GM21423 (cell line): ENCODE results near the gene NME3.
"Not testable (repeated sequence)": the region's sequence is repeated elsewhere in the genome, so short reads cannot be mapped to it uniquely, and the experiment has no call there.

Experiments
- ATAC-seq: cut with Tn5 transposase; IDR thresholded peaks from one replicate; pipeline ENCODE4 v1.9.1; 2021; ENCODE audit warnings: mild to moderate bottlenecking, moderate library complexity; ENCODE audit not compliant: unreplicated experiment

NME3 gene

DNA sequence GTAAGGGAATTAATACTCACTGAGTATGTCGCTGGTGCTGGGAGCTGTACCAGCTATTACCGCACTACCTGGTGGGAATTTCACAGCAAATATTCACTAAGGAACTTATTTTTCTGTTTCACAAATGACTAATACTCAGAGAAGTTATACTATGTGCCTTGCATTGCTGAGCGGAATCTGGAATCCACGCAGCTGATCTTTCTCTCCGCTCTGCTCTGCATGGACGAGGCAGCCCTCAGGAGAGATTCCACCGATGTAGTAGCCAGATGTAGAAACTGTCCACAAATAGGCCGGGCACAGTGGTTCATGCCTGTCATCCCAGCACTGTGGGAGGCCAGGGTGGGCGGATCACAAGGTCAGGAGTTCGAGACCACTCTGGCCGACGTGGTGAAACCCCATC is 17.1 kb downstream of the NME3 start:
- no peak for ATAC-seq

DNA sequence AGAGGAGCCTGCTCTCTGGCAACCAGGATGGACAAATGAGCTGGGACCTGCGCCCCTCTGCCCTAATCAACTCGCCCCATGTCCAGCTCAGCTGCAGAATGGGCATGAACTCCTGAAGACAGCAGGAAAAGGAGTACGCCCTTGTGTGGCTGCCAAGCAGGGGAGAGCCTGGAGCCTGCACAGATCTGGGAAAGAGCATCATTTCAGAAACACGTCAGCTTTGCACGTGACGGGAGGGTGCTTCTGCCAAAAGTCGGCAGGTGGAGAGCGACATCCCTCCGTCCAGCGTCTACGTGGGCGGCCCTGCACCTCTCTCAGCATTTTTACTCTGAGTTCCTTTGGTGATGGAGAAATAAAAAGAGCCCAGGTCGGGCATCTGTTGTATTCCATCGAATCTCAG is 18.5 kb downstream of the NME3 start:
- ATAC-seq = no peak

DNA sequence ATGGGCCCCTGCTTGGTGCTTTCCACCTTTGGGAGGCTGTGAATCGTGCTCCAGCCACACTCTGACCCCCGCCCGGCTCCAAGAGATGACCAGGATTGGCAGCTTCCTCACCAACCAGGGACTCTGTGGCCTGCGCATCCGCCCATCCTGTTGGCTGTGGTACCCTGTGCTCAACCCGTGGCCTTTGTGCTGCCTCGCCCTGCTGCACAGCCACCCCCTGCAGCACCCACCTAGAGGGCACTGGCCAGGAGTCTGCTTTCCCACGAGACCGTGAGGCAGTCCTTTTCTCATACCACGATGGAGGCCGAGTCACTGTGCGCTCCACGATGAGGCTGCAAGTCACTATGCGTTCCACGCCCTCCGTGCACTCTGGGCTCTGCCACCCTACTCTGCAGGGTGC is 19.4 kb downstream of the NME3 start:
- no peak for ATAC-seq

DNA sequence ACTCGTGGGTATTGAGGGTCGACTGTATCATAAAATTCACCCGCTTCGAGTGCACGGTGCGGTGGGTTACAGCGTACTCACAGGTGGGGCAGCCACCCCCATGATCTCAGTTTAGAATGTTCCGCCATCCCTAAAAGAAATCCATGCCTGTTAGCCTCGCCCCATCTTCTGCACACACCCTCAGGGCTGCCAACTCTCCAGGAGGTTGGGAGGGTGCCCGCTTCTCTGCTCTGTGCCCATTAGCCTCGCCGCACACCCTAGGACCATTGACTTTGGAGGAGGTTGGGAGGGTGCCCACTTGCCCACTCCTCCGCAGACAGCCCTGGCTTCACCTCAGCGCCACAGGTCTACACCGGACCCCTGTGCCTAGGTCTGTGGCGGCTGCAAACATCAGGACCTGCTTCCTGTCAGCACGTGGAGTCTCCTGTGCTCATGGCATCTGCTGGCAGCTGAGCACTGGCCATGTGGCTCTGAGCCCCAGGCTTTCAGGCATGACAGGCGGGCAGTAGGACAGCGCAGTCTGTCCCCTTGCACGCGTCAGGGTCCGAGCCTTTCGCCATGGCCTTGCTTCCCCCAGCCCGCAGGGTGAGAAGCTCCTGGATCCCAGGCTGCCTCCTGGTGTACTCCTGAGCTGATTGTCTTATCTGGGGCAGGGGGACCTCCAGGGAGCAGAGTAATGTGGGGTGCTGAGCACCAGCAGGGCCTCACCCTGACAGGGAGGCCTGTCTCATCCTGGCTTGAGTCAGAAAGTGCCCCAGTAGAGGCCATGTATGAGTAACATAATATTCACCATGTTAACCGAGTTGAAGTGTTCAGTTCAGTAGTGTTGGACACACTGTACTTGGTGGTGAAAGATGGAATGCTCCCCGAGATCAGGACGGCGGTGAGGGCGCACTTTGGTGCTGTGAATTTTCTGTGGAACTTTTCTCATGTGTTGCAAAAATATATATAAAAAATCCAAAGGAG is 21.9 kb downstream of the NME3 start:
- ATAC-seq = no peak

DNA sequence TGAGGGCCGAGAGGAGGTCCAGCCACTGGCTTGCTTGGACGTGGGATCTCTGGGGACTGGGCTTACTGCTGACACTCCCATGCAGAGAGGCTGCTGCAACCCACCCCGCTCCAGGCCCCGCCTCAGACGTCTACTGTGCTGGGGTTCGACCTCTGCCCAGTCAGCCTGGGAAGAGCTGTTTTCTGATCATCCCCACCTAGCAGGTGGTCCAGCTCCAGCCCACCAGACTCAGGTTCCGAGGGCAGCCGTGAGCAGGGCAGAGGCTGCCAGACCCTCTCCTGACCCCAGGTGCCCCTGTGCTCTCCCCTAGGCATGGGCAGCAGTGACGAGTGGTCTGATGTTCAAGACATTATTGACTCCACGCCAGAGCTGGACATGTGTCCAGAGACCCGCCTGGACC is 23.4 kb downstream of the NME3 start:
- ATAC-seq = no peak

DNA sequence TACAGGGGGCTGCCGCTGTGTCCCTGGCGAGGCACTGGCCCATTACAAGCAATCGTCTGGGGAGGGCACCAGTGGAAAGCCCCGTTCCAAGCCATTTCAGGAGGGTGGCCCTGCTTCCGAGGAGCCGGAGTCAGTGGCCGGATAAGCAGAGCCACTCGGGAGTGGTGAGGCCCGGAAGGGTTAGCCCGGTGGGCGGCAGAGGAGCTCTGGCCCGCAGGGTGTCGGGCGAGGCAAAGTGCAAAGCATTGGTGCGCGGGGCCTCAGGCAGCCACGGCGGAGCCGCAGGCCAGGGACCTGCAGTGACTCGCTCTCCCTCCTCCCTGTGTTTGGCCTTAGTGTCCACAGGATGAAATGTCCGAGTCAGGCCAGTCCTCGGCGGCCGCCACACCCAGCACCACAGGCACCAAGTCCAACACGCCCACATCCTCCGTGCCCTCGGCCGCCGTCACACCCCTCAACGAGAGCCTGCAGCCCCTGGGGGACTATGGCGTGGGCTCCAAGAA is 24.6 kb downstream of the NME3 start:
- ATAC-seq = no peak

DNA sequence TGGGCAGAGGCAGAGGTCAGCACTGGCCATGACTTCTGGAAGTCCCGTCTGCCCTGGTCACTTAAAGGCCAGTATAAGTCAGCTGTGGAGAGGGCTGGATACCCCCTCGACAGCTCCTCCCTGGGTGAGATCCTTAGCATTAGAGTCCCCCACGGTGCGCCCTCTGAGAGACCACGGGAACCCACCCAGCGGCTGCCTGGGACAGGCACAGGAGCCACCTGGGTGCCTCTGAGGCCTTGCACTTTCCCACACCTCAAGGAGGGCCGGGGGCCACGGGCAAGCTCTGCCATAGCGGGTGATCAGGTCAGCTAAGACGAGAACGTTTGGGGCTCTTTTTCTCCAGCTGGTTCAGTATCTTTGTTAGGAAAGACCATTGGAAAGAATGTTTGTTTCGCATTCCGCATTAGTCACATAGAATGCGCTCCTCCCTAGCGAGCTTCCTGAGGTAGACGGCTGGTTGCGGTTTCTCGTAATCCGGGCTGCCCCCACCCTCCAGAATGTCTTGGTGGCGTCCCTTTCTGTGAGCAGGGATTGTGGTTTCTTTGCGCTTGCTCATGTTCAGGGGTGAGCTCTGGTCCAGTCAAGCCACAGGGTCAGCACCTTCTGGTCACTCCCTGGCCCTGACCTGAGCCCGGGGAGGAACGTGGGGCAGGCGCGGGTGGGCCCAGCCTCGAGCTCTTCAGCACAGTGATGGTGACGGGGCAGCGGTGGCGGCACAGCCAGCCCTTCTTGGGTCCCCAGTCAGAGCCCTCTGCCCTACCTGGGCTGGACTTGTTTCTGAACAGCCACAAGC is 25.2 kb downstream of the NME3 start:
- no peak for ATAC-seq

DNA sequence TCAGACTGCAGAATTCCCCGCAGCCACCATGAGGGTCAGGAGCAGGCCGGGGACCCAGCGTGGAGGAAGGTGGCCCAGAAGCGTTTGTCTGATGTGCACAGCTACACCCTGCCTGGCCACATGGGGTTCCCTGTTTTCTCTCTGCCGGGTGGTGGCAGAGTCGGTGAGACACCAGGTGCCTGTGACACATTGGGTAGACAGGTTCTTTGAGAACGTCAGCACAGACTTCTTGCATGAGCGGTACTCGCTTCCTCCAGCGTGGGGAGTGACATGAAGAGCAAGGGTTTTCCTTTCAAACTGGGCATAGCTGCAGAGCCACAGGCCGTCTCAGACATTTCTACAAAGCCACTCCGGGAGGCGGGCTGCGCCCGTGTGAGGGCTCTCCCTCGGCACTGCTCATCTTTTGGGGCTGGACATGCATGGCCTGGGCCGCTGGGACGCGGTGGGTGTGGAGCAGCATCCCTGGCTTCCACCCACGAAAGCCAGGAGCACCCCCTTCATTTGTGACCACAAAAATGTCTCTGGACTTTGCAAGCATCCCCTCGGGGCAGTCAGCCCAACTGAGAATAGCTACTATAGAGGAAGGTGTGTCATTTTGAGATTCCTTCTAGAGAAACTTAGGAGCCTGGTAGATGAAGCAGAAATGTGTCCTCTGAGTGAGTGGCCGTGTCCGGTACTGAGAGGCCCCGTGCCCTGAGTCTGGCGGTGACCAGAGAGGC is 26.0 kb downstream of the NME3 start:
- ATAC-seq = no peak

DNA sequence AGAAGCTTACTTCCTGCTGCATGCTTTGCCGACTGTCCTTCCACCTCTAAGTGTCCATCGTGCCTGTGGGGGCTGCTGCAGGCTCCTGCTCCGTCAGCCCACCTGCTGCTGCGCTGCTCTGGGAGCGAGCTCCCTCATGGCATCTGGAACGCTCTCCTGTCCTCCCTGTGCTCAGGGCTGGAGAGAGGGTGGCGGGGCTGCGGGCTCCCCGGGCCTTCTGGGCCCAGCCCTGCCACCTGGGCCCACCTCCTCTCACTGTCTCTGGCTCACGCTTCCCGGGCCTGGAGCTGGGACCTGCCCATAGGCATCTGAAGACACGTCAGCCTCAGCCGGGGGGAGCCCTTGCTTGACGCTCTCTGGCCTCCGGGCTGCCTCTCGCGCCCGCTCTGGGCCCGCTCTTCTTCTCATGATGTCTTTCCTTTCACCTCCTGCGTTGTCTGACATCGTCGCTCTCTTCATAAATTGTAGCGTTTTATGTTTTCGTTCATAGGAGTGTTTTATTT is 27.0 kb downstream of the NME3 start:
- no peak for ATAC-seq

DNA sequence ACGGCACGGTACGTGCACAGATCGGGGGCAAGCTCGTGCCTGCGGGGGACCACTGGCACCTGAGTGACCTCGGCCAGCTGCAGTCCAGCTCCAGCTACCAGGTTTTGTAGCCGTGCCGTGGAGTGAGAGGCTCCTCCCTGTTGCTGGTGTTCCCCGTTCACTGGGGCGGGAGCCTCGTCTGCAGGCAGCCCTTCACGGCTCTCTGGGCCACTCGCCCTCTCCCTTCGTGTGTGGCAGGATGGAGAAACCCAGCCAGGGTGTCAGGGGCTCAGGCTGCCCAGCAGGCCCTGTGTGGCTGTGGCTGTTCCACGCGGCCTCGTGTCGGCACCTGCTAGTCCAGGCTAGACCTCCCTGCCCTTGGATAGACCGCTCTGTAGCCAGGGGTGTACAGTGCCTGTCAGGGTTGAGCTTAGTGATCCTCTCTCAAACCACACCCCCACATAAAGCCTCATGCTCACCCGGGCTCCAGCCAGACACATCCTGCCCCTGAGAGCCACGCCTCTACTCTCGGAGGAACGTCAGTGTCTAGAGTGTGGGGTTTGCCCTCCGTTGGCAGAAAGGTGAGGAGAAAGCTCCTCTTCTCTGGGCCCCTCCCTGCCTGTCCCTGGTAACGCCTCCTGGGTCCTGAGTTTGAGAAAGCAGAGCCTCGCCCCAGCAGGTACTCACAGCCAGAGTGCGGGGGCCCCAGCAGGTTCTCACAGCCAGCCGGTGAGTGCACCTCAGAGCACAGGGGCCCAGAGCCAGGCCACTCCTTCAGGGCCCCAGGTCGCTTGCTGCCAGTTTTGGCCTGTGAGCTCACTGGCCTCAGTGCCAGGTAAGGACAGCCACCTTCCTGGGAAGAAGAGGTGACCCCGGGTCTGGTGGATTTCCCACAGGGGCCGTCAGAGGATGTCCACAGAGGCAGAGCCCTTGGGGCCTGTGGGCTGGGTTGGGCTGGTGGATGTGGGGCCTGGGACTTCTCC is 27.7 kb downstream of the NME3 start:
- no peak for ATAC-seq

DNA sequence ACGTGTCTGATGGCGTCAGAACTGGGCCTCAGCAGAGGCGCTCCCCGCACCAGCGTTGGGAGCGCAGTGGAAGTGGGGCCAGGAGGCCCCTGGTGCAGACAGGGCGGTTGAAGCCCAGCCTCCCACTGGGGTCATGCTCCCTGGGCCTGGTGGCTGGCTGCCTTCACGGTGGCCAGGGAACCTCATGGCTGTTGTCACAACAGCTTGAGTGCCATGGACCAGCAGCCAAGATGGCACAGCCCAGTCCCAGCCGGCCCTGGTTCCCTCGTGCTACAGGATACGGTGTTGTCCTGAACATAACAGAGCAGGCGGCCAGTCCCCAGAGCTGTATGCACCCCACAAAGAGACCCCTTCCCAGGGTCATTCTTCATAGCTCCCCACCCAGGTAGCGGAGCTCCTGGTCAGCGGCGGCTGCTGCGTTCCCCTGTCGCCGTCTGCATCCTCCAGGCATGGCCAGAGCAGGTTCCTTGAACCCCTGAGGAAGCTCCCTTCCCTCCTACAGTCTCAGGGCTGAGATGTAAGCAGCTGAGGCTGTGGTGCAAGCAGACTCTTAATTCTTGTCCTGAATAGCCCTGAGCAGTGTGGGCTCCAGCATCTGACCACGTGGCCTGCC is 29.7 kb downstream of the NME3 start:
- ATAC-seq = no peak

DNA sequence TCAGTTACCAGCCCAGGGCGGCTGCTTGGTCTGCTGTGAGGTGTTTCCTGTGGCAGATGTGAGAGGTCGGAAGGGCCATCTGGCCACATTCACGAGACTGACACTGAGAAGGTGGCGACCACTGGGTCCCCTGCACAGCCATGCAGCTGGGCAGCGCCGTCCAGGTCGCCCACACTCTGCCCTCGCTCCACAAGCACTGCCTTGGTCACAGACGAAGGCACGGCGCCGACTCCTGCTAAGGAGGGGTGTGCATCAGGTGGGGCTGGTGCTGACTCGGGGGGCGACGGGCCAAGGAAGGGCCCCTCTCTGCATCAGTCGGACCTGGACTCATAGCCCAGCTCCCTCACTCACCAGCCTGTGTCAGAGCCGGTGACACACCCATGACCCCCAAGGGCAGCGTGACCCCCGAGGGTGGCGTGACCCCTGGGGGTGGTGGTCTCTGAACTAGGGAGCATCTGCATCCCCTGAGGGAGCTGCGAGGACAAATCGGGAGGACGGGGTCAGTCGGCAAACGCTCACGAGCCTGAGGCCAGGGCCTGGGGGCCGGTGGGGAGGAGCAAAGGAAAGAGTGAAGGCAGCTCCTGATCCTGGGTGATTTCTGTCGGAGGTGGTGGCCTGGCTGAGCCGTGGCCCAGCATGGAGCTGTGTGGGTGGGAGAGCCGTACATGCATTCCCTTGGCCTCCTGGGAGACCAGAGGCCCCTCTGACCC is 30.4 kb downstream of the NME3 start:
- no peak for ATAC-seq

DNA sequence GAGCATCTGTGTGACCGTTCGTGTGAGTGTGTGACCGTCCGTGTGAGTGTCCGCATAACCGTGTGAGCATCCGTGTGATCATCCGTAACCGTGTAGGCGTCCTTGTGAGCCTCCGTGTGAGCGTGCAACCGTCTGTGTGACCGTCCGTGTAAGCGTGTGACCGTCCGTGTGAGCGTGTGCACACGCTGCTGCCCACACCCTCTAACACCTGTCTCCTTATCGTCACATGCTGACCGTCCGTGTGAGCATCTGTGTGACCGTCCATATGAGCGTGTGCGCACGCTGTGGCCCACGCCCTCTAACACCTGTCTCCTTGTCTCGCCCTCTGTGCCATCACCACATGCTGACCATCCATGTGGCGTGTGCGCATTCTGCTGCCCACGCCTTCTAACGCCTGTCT is 31.1 kb downstream of the NME3 start:
- no peak for ATAC-seq

DNA sequence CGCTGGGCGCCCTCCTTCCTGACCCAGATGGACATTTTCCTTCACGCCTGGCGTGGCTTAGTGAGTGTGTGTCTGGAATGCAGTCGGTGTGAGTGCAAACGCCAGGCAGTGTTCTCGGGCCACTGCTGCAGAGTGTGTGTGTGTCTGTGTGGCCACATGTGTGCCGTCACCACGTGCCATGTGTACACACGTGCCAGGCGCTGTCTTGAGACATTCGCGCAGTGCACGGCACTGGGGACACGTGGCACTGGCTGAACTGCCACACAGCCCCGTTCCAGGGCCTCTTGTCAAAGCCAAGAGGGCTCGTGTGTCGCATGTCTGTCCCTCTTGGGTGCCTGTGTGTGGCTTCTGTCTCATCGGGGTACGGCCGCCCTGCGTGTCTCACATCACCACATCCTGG is 36.5 kb downstream of the NME3 start:
- ATAC-seq = no peak

DNA sequence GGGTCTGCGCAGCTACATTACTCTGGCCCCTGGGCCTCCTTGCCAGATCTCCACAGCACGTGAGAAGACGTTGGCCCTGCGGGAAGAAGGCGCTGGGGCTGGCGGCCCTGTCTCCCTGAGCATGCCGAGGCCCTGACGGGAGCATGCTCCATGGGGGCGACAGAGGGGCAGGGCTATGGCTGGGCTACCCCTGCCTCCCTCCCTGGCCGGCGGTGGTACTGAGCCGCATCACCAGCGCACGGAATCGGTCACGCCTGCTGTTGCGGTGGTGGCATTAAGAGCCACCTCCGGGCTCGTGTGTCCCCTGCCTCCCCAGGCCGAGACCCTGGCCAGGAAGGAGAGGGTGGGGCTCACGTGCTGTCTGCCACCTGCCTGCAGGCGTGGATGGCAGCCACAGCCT is 37.2 kb downstream of the NME3 start:
- ATAC-seq = no peak

DNA sequence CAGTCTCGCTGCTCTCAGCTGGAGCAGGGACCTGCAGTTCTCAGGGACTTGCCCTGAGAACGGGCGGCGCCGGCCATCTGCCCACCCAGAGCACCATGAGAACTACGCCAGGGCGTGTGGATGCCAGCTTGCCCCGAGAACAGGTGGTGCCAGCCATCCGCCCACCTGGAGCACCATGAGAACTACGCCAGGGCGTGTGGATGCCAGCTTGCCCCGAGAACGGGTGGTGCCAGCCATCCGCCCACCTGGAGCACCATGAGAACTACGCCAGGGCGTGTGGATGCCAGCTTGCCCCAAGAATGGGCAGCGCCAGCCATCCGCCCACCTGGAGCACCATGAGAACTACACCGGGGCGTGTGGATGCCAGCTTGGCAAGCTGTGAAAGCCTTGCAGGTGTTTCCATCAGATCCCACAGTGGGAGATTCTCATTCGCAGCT is 38.8 kb downstream of the NME3 start:
- ATAC-seq = not testable (repeated sequence)

DNA sequence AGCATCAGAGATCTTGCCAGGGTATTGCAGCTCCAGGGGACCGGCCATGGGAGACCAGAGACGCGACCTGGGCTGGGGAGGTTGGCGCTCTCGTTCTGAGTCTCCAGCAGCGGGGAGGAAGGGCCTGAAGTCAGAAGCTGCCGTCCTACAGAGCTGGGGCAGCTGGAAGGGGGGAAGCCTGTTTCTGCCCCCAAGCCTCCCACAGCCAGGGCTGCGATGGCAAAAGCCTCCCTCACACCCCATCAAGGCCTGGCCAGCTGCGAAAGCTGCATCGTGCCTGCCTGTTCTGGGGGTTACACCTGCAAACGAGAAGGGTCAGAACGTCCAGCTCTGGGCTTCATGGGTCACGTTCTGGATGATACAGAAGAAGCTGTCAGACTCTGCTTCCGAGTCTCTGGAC is 39.3 kb downstream of the NME3 start:
- no peak for ATAC-seq

DNA sequence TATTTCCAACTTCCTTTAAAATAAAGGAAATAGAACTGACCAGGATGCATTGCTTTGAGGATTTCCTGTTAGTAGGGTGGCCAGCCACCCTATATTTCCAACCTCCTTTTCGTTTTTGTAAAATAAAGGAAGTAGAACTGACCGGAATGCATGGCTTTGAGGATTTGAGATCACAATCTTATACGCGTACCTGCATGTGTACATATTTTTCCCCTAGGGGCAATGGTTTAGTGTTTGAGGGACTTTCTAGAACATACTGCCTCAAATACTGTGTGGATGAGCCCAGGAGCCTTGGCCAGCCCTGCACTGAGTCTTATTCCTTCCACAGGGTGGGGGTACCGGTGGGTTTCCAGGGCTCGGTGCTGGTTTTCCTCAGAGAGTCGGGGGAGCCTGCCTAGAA is 39.7 kb downstream of the NME3 start:
- no peak for ATAC-seq

DNA sequence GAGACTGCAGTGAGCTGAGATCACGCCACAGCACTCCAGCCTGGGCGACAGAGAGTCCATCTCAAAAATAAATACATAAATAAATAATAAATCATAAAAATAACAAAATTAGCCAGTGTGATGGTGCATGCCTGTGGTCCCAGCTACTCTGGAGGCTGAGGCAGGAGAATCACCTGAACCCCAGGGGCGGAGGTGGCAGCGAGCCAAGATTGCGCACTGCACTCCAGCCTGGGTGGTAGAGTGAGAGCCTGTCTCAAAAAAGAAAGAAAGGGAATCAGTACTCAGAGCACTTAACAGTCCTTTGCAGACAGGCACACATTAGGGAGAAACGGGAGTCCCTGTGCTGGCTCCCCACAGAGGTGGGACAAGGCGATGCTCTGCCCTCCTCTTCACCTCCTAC is 40.3 kb downstream of the NME3 start:
- no peak for ATAC-seq
